HG02588 (cell line): ENCODE results near the gene FAM83C.

ENCODE experiments used
- ATAC-seq: cut with Tn5 transposase; IDR thresholded peaks from one replicate; pipeline ENCODE4 v1.9.1; 2021; ENCODE audit warnings: mild to moderate bottlenecking, moderate library complexity; ENCODE audit not compliant: unreplicated experiment

Gene FAM83C

GRCh38 chr20:35291654-35292503 lies at the start of gene FAM83C:
Gene FAM83C (minus strand): TSS chr20:35292425. CDS start chr20:35292304, 121 bp downstream.
- ATAC-seq: no peak

- no peak for ATAC-seq
Observed at GRCh38 chr20:35341366-35342028, 49.3 kb upstream of the FAM83C start.

- no peak for ATAC-seq
Observed at GRCh38 chr20:35340436-35340835, 48.2 kb upstream of the FAM83C start.

GRCh38 chr20:35339636-35340035 lies 47.4 kb upstream of the FAM83C start:
- ATAC-seq: no peak

GRCh38 chr20:35339007-35339406 lies 46.8 kb upstream of the FAM83C start:
- no peak for ATAC-seq

GRCh38 chr20:35334311-35335101 lies 42.3 kb upstream of the FAM83C start:
- ATAC-seq: no peak

- ATAC-seq: no peak
Observed at GRCh38 chr20:35333606-35334005, 41.4 kb upstream of the FAM83C start.

GRCh38 chr20:35332540-35333200 lies 40.4 kb upstream of the FAM83C start:
- no peak for ATAC-seq

GRCh38 chr20:35329435-35330139 lies 37.4 kb upstream of the FAM83C start:
- ATAC-seq: no peak

- no peak for ATAC-seq
Observed at GRCh38 chr20:35328689-35329088, 36.5 kb upstream of the FAM83C start.

GRCh38 chr20:35328095-35328685 lies 36.0 kb upstream of the FAM83C start:
- no peak for ATAC-seq

- no peak for ATAC-seq
Observed at GRCh38 chr20:35327074-35327976, 35.1 kb upstream of the FAM83C start.

- no peak for ATAC-seq
Observed at GRCh38 chr20:35326740-35327073, 34.5 kb upstream of the FAM83C start.

GRCh38 chr20:35326021-35326739 lies 34.0 kb upstream of the FAM83C start:
- no peak for ATAC-seq

- ATAC-seq: no peak
Observed at GRCh38 chr20:35325401-35325800, 33.2 kb upstream of the FAM83C start.

GRCh38 chr20:35320396-35321126 lies 28.3 kb upstream of the FAM83C start:
- ATAC-seq: no peak

- no peak for ATAC-seq
Observed at GRCh38 chr20:35319871-35320197, 27.6 kb upstream of the FAM83C start.
